ENCODE results near the gene SEMA3A. TPM values are rescaled to one million over a fixed set of nuclear protein-coding genes. Genes with fewer than 3 reads are reported as not detected.

SEMA3A gene
- total RNA-seq, 2 experiments from 2014 or later: not detected

DNA sequence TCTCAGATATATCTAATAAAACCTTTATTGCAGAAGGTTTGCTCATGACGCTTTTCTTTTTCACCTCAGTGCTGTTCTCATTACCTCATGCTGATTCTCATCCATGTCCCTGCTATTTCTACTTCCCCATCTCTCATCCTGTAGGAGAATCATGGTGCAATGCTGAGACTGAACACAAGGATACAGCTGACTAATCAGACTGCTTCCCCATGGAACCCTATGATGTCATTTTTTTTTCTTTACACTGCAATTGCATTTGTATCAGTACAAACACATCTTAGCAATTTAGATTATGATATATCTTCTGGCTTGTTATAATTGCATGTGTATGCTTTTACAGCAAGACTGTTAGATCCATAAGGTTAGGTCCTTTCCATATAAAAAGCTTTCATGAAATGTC, 93.7 kb downstream of the SEMA3A start:
- TF ChIP-seq, protein P1, sequence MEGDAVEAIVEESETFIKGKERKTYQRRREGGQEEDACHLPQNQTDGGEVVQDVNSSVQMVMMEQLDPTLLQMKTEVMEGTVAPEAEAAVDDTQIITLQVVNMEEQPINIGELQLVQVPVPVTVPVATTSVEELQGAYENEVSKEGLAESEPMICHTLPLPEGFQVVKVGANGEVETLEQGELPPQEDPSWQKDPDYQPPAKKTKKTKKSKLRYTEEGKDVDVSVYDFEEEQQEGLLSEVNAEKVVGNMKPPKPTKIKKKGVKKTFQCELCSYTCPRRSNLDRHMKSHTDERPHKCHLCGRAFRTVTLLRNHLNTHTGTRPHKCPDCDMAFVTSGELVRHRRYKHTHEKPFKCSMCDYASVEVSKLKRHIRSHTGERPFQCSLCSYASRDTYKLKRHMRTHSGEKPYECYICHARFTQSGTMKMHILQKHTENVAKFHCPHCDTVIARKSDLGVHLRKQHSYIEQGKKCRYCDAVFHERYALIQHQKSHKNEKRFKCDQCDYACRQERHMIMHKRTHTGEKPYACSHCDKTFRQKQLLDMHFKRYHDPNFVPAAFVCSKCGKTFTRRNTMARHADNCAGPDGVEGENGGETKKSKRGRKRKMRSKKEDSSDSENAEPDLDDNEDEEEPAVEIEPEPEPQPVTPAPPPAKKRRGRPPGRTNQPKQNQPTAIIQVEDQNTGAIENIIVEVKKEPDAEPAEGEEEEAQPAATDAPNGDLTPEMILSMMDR (conservative IDR thresholded peaks at IDR 0.05; ENCODE audit: low read length): no peak
- no peak for TF ChIP-seq EZH2phosphoT487 (IDR thresholded peaks at IDR 0.05; ENCODE audit: borderline replicate concordance, low read depth, low read length)
- H4K20me1 ChIP-seq (ENCODE audit: insufficient read depth, low read length): no peaks in the 10 kb centered on the region
- H3K9me2 ChIP-seq (ENCODE audit: insufficient read depth, low read length): no peaks in the 10 kb centered on the region
- no peaks in the 10 kb centered on the region for H3K9me3 ChIP-seq (ENCODE audit: low read length)
- no peak overlapping the region for H3K4me2 ChIP-seq (ENCODE audit: low read length)
- no TSS peak for BruUV-seq (replicated peaks)
- intact Hi-C loops (cut with micrococcal nuclease; ENCODE audit: unreplicated experiment): no loop called here
- H3K36me3 ChIP-seq (ENCODE audit: insufficient read depth, low read length): no peaks in the 10 kb centered on the region
- H3K27ac ChIP-seq (ENCODE audit: low read depth, low read length, poor library complexity, severe bottlenecking): no peak overlapping the region
- no peaks in the 10 kb centered on the region for H3K79me2 ChIP-seq (ENCODE audit: insufficient read depth, low read depth, low read length)
- H3K4me1 ChIP-seq (ENCODE audit: insufficient read depth, low read length, poor library complexity, severe bottlenecking): no peaks in the 10 kb centered on the region
- ChIA-PET CTCF (ENCODE audit: unreplicated experiment) (no interaction called here), POLR2A (interaction anchor here (0.6 kb wide), 1 partner anchor 40 kb away, joined by 3 read pairs; no protein-coding TSS in a partner anchor)
- DNase-seq (ENCODE audit: low spot score): no peak
- H2AFZ ChIP-seq (ENCODE audit: low read length): no peak overlapping the region
- no peak overlapping the region for H3K4me3 ChIP-seq (ENCODE audit: low read depth, low read length, poor library complexity, severe bottlenecking)

DNA sequence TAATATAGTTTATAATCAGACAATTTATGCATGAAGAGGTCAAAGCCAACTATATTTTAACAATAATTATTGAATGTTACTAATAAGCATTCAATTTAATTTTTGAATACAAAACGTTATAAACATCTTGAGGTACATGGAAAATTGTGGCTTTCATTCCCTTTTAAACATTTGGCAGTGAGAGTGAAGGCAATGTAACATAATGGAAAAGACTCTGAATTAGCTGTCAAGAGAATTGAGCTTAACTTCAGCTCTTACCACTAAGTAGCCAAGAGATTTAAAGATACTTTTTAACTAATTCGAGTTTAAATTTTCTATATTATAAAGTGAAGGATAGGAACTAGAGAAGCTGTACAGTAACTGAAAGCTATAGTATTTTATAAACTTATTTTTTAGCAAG, 98.6 kb downstream of the SEMA3A start:
- ChIA-PET POLR2A (interaction anchor here (0.5 to 0.6 kb wide), 2 partner anchors 40 to 201 kb away, joined by 3 to 4 read pairs; no protein-coding TSS in a partner anchor), CTCF (ENCODE audit: unreplicated experiment) (no interaction called here)
- H2AFZ ChIP-seq (ENCODE audit: low read length): no peak overlapping the region
- no peaks in the 10 kb centered on the region for H3K79me2 ChIP-seq (ENCODE audit: insufficient read depth, low read depth, low read length)
- no peak overlapping the region for H3K27ac ChIP-seq (ENCODE audit: low read depth, low read length, poor library complexity, severe bottlenecking)
- no peaks in the 10 kb centered on the region for H3K36me3 ChIP-seq (ENCODE audit: insufficient read depth, low read length)
- no peaks in the 10 kb centered on the region for H3K9me3 ChIP-seq (ENCODE audit: low read length)
- no peak overlapping the region for H3K4me3 ChIP-seq (ENCODE audit: low read depth, low read length, poor library complexity, severe bottlenecking)
- intact Hi-C loops (cut with micrococcal nuclease; ENCODE audit: unreplicated experiment): no loop called here
- no peaks in the 10 kb centered on the region for H4K20me1 ChIP-seq (ENCODE audit: insufficient read depth, low read length)
- BruUV-seq (replicated peaks): no TSS peak
- TF ChIP-seq, protein P1 (conservative IDR thresholded peaks at IDR 0.05; ENCODE audit: low read length): no peak
- TF ChIP-seq EZH2phosphoT487 (IDR thresholded peaks at IDR 0.05; ENCODE audit: borderline replicate concordance, low read depth, low read length): no peak
- DNase-seq (ENCODE audit: low spot score): no peak
- H3K4me1 ChIP-seq (ENCODE audit: insufficient read depth, low read length, poor library complexity, severe bottlenecking): no peaks in the 10 kb centered on the region
- H3K9me2 ChIP-seq (ENCODE audit: insufficient read depth, low read length): no peaks in the 10 kb centered on the region
- no peak overlapping the region for H3K4me2 ChIP-seq (ENCODE audit: low read length)

GRCh38 chr7:84092207-84092606, 102.4 kb downstream of the SEMA3A start:
- intact Hi-C loops (cut with micrococcal nuclease; ENCODE audit: unreplicated experiment): no loop called here
- no peaks in the 10 kb centered on the region for H3K79me2 ChIP-seq (ENCODE audit: insufficient read depth, low read depth, low read length)
- no TSS peak for BruUV-seq (replicated peaks)
- no peak overlapping the region for H3K4me3 ChIP-seq (ENCODE audit: low read depth, low read length, poor library complexity, severe bottlenecking)
- TF ChIP-seq, protein P1 (conservative IDR thresholded peaks at IDR 0.05; ENCODE audit: low read length): no peak
- TF ChIP-seq EZH2phosphoT487 (IDR thresholded peaks at IDR 0.05; ENCODE audit: borderline replicate concordance, low read depth, low read length): no peak
- CTCF ChIA-PET (ENCODE audit: unreplicated experiment): no interaction called here
- no peak overlapping the region for H3K4me2 ChIP-seq (ENCODE audit: low read length)
- H3K27ac ChIP-seq (ENCODE audit: low read depth, low read length, poor library complexity, severe bottlenecking): no peak overlapping the region
- DNase-seq (ENCODE audit: low spot score): no peak
- H3K4me1 ChIP-seq (ENCODE audit: insufficient read depth, low read length, poor library complexity, severe bottlenecking): no peaks in the 10 kb centered on the region
- no peaks in the 10 kb centered on the region for H3K36me3 ChIP-seq (ENCODE audit: insufficient read depth, low read length)
- H3K9me3 ChIP-seq (ENCODE audit: low read length): no peaks in the 10 kb centered on the region
- POLR2A ChIA-PET: no interaction called here
- no peak overlapping the region for H2AFZ ChIP-seq (ENCODE audit: low read length)
- H3K9me2 ChIP-seq (ENCODE audit: insufficient read depth, low read length): no peaks in the 10 kb centered on the region
- H4K20me1 ChIP-seq (ENCODE audit: insufficient read depth, low read length): no peaks in the 10 kb centered on the region

Measured in OCI-LY7 (cell line).